OCI-LY7 (cell line): Measurements from ENCODE around the gene BMAL1. TPM values are rescaled to one million over a fixed set of nuclear protein-coding genes. Genes with fewer than 3 reads are reported as not detected.

Source experiments
- BruUV-seq: library from RNA; stranded (reverse); fragments of 400-500 nt; replicated peaks from 2 replicates; lab custom pipeline; 2021; lab: Mats Ljungman, UMichigan
- CTCF ChIA-PET: fragments of 300-600 bp; sonication (Branson Sonifier 250); formaldehyde crosslinking; loops from one replicate; lab custom pipeline; 2022; ENCODE audit warnings: antibody characterized with exemption; ENCODE audit not compliant: unreplicated experiment; lab: Charles Lee
- POLR2A ChIA-PET: fragments of 300-600 bp; sonication (Branson Sonifier 250); formaldehyde crosslinking; loops from one replicate; lab custom pipeline; 2022; ENCODE audit warnings: antibody characterized with exemption; lab: Charles Lee
- DNase-seq: peaks from one replicate; pipeline ENCODE4 v3.0.0-alpha.2; 2015; ENCODE audit warnings: low spot score
- H2AFZ ChIP-seq: fragments of 200-600 bp; sonication (generic), shearing (Covaris generic); 2 replicates; pipeline ENCODE4 v1.6.1; 2014; ENCODE audit warnings: mild to moderate bottlenecking, antibody characterized with exemption, low read length, moderate library complexity
- H3K27ac ChIP-seq: fragments of 200-600 bp; sonication (generic); 2 replicates; pipeline ENCODE4 v1.5.1; 2014; ENCODE audit warnings: mixed run types, low read depth, mild to moderate bottlenecking, moderate library complexity, low read length, inconsistent platforms; ENCODE audit not compliant: poor library complexity, severe bottlenecking
- H3K36me3 ChIP-seq: fragments of 200-600 bp; sonication (generic); 2 replicates; pipeline ENCODE4 v1.6.1; 2014; ENCODE audit warnings: mild to moderate bottlenecking, antibody characterized with exemption, low read length, moderate library complexity, mixed read lengths; ENCODE audit not compliant: insufficient read depth
- H3K4me1 ChIP-seq: fragments of 200-600 bp; sonication (generic); 2 replicates; pipeline ENCODE4 v1.5.1; 2014; ENCODE audit warnings: mild to moderate bottlenecking, low read length; ENCODE audit not compliant: insufficient read depth, poor library complexity, severe bottlenecking
- H3K4me2 ChIP-seq: fragments of 200-600 bp; sonication (generic); 2 replicates; pipeline ENCODE4 v1.6.1; 2014; ENCODE audit warnings: mild to moderate bottlenecking, low read length
- H3K4me3 ChIP-seq: fragments of 200-600 bp; sonication (generic); 2 replicates; pipeline ENCODE4 v1.5.1; 2014; ENCODE audit warnings: mild to moderate bottlenecking, low read depth, low read length; ENCODE audit not compliant: poor library complexity, severe bottlenecking
- H3K79me2 ChIP-seq: fragments of 200-600 bp; sonication (generic); 2 replicates; pipeline ENCODE4 v1.6.1; 2016; ENCODE audit warnings: low read depth, mild to moderate bottlenecking, low read length, moderate library complexity, mixed read lengths; ENCODE audit not compliant: insufficient read depth
- H3K9me2 ChIP-seq: fragments of 200-600 bp; sonication (generic); 2 replicates; pipeline ENCODE4 v1.6.1; 2016; ENCODE audit warnings: mild to moderate bottlenecking, low read length, mixed read lengths; ENCODE audit not compliant: insufficient read depth
- H3K9me3 ChIP-seq: fragments of 200-600 bp; sonication (generic); 2 replicates; pipeline ENCODE4 v1.6.1; 2014; ENCODE audit warnings: mild to moderate bottlenecking, mixed run types, low read length, mixed read lengths
- H4K20me1 ChIP-seq: fragments of 200-600 bp; sonication (generic); 2 replicates; pipeline ENCODE4 v1.6.1; 2014; ENCODE audit warnings: mild to moderate bottlenecking, antibody characterized with exemption, low read length, moderate library complexity, mixed read lengths; ENCODE audit not compliant: insufficient read depth
- EZH2phosphoT487 ChIP-seq: fragments of 200-600 bp; sonication (generic); IDR thresholded peaks from 2 replicates; pipeline ENCODE4 v1.6.1; 2018; ENCODE audit warnings: low read depth, borderline replicate concordance, mild to moderate bottlenecking, mixed run types, antibody characterized with exemption, low read length, moderate library complexity, mixed read lengths
- intact Hi-C: fragments of 100-400 bp; cut with micrococcal nuclease; formaldehyde crosslinking; loops from one replicate; pipeline ENCODE4 v1.10.0; 2022; ENCODE audit not compliant: unreplicated experiment
- total RNA-seq, 2 experiments: library from RNA; depleted of rRNA in 1 of 2; stranded (reverse); fragments of >200 nt in 1 of 2; shearing (Covaris generic) in 1 of 2; gene quantifications; 2 replicates each; pipeline ENCODE4 v1.2.3, GENCODE V29; 2014 to 2022
- TF ChIP-seq, protein P1 (sequence below): fragments of 200-600 bp; sonication (generic); conservative IDR thresholded peaks from 2 replicates; pipeline ENCODE4 v1.5.1; 2014; ENCODE audit warnings: mild to moderate bottlenecking, antibody characterized with exemption, low read length, moderate library complexity, mixed read lengths

BMAL1 gene
- total RNA-seq, 2 experiments from 2014 or later: not detected

DNA sequence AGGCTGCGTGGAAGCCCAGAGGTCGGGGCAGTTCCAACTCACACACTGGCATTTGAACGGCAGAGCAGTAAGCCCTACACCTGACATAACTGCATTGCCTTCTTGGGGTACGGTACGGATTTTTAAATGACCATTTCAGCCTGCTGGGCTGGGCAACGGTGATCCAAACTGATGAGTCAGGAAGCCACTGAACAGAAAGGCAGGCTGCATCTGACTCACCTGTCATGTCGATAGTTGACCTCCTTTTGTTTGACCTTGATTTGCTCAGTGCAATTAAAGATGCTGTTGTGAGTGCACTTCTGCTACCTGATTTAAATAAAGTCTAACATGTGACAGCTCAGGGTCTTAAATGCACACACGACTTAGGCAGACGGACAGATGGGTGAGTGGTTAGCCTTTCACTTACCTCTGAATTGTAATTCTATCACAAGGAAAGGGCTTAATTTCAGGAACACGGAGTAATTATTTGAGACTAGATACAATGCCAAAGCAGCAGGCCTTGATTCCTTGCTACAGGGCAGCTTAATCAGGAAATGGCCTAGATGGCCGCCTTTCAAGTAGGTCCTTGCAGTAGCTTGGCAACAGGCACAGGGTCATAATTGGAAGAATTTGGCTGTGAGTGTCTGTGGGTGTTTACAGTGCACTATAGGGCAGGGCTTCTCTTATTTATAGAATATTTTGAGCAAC lies 52.2 kb downstream of the BMAL1 start:
- Histone ChIP-seq H4K20me1 (no peaks in the 10 kb centered on the region), H3K4me1 (no peaks in the 10 kb centered on the region)
- intact Hi-C loops: no loop called here

DNA sequence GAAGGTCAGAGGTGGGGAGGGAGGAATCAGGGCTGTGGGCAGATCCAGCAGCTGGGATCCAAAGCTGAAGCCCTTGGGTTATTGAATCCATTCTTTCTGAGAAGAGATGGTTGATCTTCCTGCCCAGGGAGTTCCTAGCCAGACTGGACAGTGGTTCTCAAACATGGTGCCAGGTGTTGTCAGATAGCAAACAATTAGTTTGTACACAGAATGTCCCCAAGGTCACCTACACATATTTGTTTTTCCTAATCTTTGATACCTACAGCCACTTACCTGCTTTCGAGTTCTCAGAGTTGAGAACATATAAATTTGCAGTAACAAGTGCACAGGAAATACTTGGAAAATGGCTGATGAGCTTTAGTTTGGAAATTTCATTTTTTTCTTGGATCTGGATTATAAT lies 54.5 kb downstream of the BMAL1 start:
- TF ChIP-seq, protein P1, sequence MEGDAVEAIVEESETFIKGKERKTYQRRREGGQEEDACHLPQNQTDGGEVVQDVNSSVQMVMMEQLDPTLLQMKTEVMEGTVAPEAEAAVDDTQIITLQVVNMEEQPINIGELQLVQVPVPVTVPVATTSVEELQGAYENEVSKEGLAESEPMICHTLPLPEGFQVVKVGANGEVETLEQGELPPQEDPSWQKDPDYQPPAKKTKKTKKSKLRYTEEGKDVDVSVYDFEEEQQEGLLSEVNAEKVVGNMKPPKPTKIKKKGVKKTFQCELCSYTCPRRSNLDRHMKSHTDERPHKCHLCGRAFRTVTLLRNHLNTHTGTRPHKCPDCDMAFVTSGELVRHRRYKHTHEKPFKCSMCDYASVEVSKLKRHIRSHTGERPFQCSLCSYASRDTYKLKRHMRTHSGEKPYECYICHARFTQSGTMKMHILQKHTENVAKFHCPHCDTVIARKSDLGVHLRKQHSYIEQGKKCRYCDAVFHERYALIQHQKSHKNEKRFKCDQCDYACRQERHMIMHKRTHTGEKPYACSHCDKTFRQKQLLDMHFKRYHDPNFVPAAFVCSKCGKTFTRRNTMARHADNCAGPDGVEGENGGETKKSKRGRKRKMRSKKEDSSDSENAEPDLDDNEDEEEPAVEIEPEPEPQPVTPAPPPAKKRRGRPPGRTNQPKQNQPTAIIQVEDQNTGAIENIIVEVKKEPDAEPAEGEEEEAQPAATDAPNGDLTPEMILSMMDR: no peak
- TF ChIP-seq EZH2phosphoT487: no peak
- BruUV-seq: no TSS peak
- Histone ChIP-seq H3K9me3 (no peaks in the 10 kb centered on the region), H3K9me2 (no peaks in the 10 kb centered on the region), H3K4me1 (no peaks in the 10 kb centered on the region), H4K20me1 (no peaks in the 10 kb centered on the region), H3K27ac (no peak overlapping the region), H3K79me2 (no peaks in the 10 kb centered on the region), H3K4me3 (no peak overlapping the region), H3K36me3 (no peaks in the 10 kb centered on the region), H2AFZ (no peak overlapping the region), H3K4me2 (no peak overlapping the region)
- no peak for DNase-seq
- intact Hi-C loops: no loop called here
- POLR2A ChIA-PET: no interaction called here
- CTCF ChIA-PET: no interaction called here

More for the DNA sequence above, 52.2 kb downstream of the BMAL1 start:
- BruUV-seq: no TSS peak
- POLR2A ChIA-PET: no interaction called here
- Histone ChIP-seq H3K9me2 (no peaks in the 10 kb centered on the region), H2AFZ (no peak overlapping the region), H3K79me2 (no peaks in the 10 kb centered on the region), H3K36me3 (no peaks in the 10 kb centered on the region), H3K4me3 (no peak overlapping the region), H3K27ac (no peak overlapping the region), H3K9me3 (no peaks in the 10 kb centered on the region), H3K4me2 (no peak overlapping the region)
- DNase-seq: no peak
- TF ChIP-seq, protein P1: no peak
- CTCF ChIA-PET: no interaction called here

DNA sequence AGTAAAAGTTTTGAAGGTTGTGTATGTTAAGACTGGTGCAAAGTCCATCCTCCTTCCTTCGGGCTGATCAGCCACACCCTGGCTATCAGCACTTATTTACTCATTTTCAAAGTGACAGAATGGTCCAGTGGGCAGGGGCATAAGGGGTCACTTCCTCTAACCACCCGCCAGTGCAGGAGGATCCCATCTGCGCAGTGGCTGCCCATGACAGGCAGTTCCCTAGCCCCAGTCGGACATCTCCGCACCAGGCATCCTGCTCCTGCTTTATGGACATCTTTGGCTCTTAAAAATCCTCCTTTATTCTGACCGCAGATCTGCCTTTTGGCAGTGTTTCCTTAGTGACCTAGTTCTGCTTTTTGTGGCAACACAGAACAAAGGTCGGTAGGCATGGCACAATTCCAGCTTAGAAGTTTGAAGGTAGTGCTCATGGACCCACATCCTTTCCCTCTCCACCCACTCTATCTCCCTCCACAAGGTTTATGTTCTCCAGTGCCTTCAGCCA lies 55.9 kb downstream of the BMAL1 start:
- POLR2A ChIA-PET: interaction anchor here (0.6 kb wide), 1 partner anchor 1852 kb away, joined by 3 read pairs; no protein-coding TSS in a partner anchor
- Histone ChIP-seq H3K9me2 (no peaks in the 10 kb centered on the region), H3K4me1 (no peaks in the 10 kb centered on the region), H3K4me3 (no peak overlapping the region), H3K79me2 (no peaks in the 10 kb centered on the region), H4K20me1 (no peaks in the 10 kb centered on the region), H3K27ac (no peak overlapping the region), H2AFZ (no peak overlapping the region), H3K36me3 (no peaks in the 10 kb centered on the region), H3K9me3 (no peaks in the 10 kb centered on the region), H3K4me2 (no peak overlapping the region)
- CTCF ChIA-PET: no interaction called here
- DNase-seq: no peak
- TF ChIP-seq, protein P1: no peak
- no peak for TF ChIP-seq EZH2phosphoT487
- intact Hi-C loops: no loop called here
- BruUV-seq: no TSS peak
